IPS-18a (cell line): ENCODE measurements around the gene CHRDL1.

Experiments
- H3K27ac ChIP-seq: one replicate; pipeline ENCODE4 v1.5.1; 2013; ENCODE audit warnings: low read length
- H3K27me3 ChIP-seq: one replicate; pipeline ENCODE4 v1.6.1; 2013; ENCODE audit warnings: mild to moderate bottlenecking, low read length; ENCODE audit not compliant: control insufficient read depth, insufficient read depth
- H3K36me3 ChIP-seq: one replicate; pipeline ENCODE4 v1.6.1; 2013; ENCODE audit warnings: low read depth, low read length; ENCODE audit not compliant: control insufficient read depth
- H3K4me1 ChIP-seq: one replicate; pipeline ENCODE4 v1.6.1; 2013; ENCODE audit warnings: low read depth, low read length; ENCODE audit not compliant: control insufficient read depth
- H3K4me3 ChIP-seq: one replicate; pipeline ENCODE4 v1.5.1; 2013; ENCODE audit warnings: low read length
- H3K9ac ChIP-seq: one replicate; pipeline ENCODE4 v1.6.1; 2013; ENCODE audit warnings: mild to moderate bottlenecking, low read length, moderate library complexity
- H3K9me3 ChIP-seq: one replicate; pipeline ENCODE4 v1.6.1; 2013; ENCODE audit warnings: low read depth, low read length; ENCODE audit not compliant: control insufficient read depth

CHRDL1 gene

GRCh38 chrX:110741213-110741796 lies 54.3 kb downstream of the CHRDL1 start:
- H3K4me1 ChIP-seq = no peaks in the 10 kb centered on the region
- no peak overlapping the region for H3K27ac ChIP-seq
- H3K36me3 ChIP-seq = no peaks in the 10 kb centered on the region
- no peaks in the 10 kb centered on the region for H3K27me3 ChIP-seq
- no peak overlapping the region for H3K4me3 ChIP-seq
- H3K9me3 ChIP-seq = no peaks in the 10 kb centered on the region
- no peak overlapping the region for H3K9ac ChIP-seq

GRCh38 chrX:110734894-110735541 lies 60.6 kb downstream of the CHRDL1 start:
- Histone ChIP-seq H3K36me3 (no peaks in the 10 kb centered on the region), H3K9me3 (no peaks in the 10 kb centered on the region), H3K4me1 (peaks cover 12% of the 10 kb centered on the region), H3K4me3 (no peak overlapping the region), H3K9ac (no peak overlapping the region), H3K27ac (no peak overlapping the region), H3K27me3 (no peaks in the 10 kb centered on the region)

- H3K9ac ChIP-seq = no peak overlapping the region
- no peak overlapping the region for H3K4me3 ChIP-seq
- no peaks in the 10 kb centered on the region for H3K9me3 ChIP-seq
- no peak overlapping the region for H3K27ac ChIP-seq
- H3K27me3 ChIP-seq = no peaks in the 10 kb centered on the region
- H3K36me3 ChIP-seq = no peaks in the 10 kb centered on the region
- H3K4me1 ChIP-seq = peaks cover 12% of the 10 kb centered on the region
Observed at GRCh38 chrX:110734271-110734670, 61.3 kb downstream of the CHRDL1 start.

- Histone ChIP-seq H3K36me3 (no peaks in the 10 kb centered on the region), H3K4me3 (no peak overlapping the region), H3K9ac (no peak overlapping the region), H3K27me3 (no peaks in the 10 kb centered on the region), H3K4me1 (peaks cover 12% of the 10 kb centered on the region), H3K9me3 (no peaks in the 10 kb centered on the region), H3K27ac (no peak overlapping the region)
Observed at GRCh38 chrX:110733166-110733565, 62.5 kb downstream of the CHRDL1 start.

- Histone ChIP-seq H3K4me1 (peaks cover 12% of the 10 kb centered on the region), H3K27me3 (no peaks in the 10 kb centered on the region), H3K27ac (no peak overlapping the region), H3K36me3 (no peaks in the 10 kb centered on the region), H3K9me3 (no peaks in the 10 kb centered on the region), H3K4me3 (no peak overlapping the region), H3K9ac (no peak overlapping the region)
Observed at GRCh38 chrX:110732266-110732665, 63.4 kb downstream of the CHRDL1 start.

- Histone ChIP-seq H3K36me3 (no peaks in the 10 kb centered on the region), H3K4me1 (peaks cover 10% of the 10 kb centered on the region), H3K4me3 (no peak overlapping the region), H3K27me3 (no peaks in the 10 kb centered on the region), H3K27ac (no peak overlapping the region), H3K9me3 (no peaks in the 10 kb centered on the region), H3K9ac (no peak overlapping the region)
Observed at GRCh38 chrX:110723844-110724243, 71.8 kb downstream of the CHRDL1 start.

GRCh38 chrX:110722135-110722534 lies 73.5 kb downstream of the CHRDL1 start:
- no peak overlapping the region for H3K9ac ChIP-seq
- H3K4me1 ChIP-seq = peaks cover 10% of the 10 kb centered on the region
- no peaks in the 10 kb centered on the region for H3K36me3 ChIP-seq
- no peaks in the 10 kb centered on the region for H3K27me3 ChIP-seq
- H3K9me3 ChIP-seq = no peaks in the 10 kb centered on the region
- H3K27ac ChIP-seq = no peak overlapping the region
- no peak overlapping the region for H3K4me3 ChIP-seq

- Histone ChIP-seq H3K27me3 (no peaks in the 10 kb centered on the region), H3K4me3 (no peak overlapping the region), H3K36me3 (no peaks in the 10 kb centered on the region), H3K9ac (no peak overlapping the region), H3K9me3 (no peaks in the 10 kb centered on the region), H3K27ac (no peak overlapping the region), H3K4me1 (no peaks in the 10 kb centered on the region)
Observed at GRCh38 chrX:110713666-110714065, 82.0 kb downstream of the CHRDL1 start.

GRCh38 chrX:110706446-110706845 lies 89.2 kb downstream of the CHRDL1 start:
- H3K27ac ChIP-seq = no peak overlapping the region
- H3K4me1 ChIP-seq = no peaks in the 10 kb centered on the region
- no peaks in the 10 kb centered on the region for H3K27me3 ChIP-seq
- H3K9ac ChIP-seq = no peak overlapping the region
- no peaks in the 10 kb centered on the region for H3K36me3 ChIP-seq
- H3K9me3 ChIP-seq = no peaks in the 10 kb centered on the region
- H3K4me3 ChIP-seq = no peak overlapping the region

- H3K27ac ChIP-seq = no peak overlapping the region
- H3K9ac ChIP-seq = no peak overlapping the region
- H3K36me3 ChIP-seq = no peaks in the 10 kb centered on the region
- no peaks in the 10 kb centered on the region for H3K27me3 ChIP-seq
- no peaks in the 10 kb centered on the region for H3K4me1 ChIP-seq
- no peak overlapping the region for H3K4me3 ChIP-seq
- no peaks in the 10 kb centered on the region for H3K9me3 ChIP-seq
Observed at GRCh38 chrX:110703641-110704040, 92.0 kb downstream of the CHRDL1 start.

- H3K27me3 ChIP-seq = no peaks in the 10 kb centered on the region
- H3K4me3 ChIP-seq = no peak overlapping the region
- H3K9me3 ChIP-seq = no peaks in the 10 kb centered on the region
- H3K4me1 ChIP-seq = no peaks in the 10 kb centered on the region
- no peaks in the 10 kb centered on the region for H3K36me3 ChIP-seq
- no peak overlapping the region for H3K9ac ChIP-seq
- H3K27ac ChIP-seq = no peak overlapping the region
Observed at GRCh38 chrX:110699109-110699508, 96.5 kb downstream of the CHRDL1 start.

- no peaks in the 10 kb centered on the region for H3K9me3 ChIP-seq
- no peaks in the 10 kb centered on the region for H3K27me3 ChIP-seq
- H3K4me3 ChIP-seq = no peak overlapping the region
- H3K4me1 ChIP-seq = no peaks in the 10 kb centered on the region
- H3K9ac ChIP-seq = no peak overlapping the region
- H3K36me3 ChIP-seq = no peaks in the 10 kb centered on the region
- no peak overlapping the region for H3K27ac ChIP-seq
Observed at GRCh38 chrX:110698696-110699095, 96.9 kb downstream of the CHRDL1 start.
